ENCODE measurements around the gene BORCS6. TPM values are rescaled to one million over a fixed set of nuclear protein-coding genes. Genes with fewer than 3 reads are reported as not detected.

BORCS6 gene
- total and polyA plus RNA-seq, 11 donors = 5.1 to 13.5 (median 8.1) TPM

DNA sequence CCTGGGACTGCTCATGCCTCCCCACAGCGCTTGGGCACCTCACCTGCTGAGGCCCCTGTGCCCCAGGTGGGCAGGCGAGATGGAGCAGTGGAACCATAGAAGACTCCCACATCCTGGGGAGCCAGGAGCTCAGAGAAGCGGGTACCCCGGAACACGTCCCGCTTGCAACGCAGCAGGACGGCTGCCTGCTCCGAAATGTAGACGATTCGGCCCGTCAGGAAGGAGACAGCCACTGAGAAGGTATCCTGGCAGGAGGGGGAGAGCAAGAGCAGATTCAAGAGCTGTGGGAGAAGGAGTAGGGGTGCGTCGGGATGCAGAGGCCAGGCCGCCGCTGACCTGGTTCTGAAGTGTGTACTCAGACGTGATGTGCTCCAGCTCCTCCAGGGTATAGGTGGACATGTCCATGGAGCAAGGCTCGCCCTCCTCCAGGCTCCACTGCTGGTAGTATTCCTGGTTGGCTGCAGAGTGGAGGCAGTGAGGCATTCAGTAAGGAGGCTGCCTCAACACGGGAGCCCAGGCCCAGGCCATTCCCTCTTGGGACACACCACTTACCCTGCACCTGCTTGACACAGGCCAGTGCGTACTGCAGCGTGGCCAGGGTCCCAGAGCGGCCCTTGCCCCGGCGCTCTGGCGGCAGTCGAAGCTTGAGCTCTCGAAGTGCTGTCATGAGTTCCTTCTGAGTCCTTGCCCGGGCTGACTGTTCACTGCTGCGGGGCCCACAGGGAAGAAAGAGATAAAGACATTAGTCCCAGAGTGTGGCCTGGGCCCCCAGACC is 40.4 kb downstream of the BORCS6 start:
- Histone ChIP-seq H3K27me3 (no peaks in the 10 kb centered on the region), H3K4me1 (peaks cover 21 to 75% (median 44%) of the 10 kb centered on the region in 12 donors), H3K27ac (peak overlapping the region in 10 of 12 donors; percentile 98 to 100 (median 100)), H3K36me3 (peaks cover 6 to 69% (median 63%) of the 10 kb centered on the region in 9 donors), H3K9me3 (no peaks in the 10 kb centered on the region), H3K4me3 (peak overlapping the region in 3 of 12 donors; percentile 86 to 97 (median 95))
- peak in 1 of 5 donors; percentile 63 for DNase-seq
- WGBS, 4 donors = 80 to 86% (median 85%) methylated on average over 24 to 29 of the region's 29 CpGs
- no peak for TF ChIP-seq POLR2A (IDR thresholded peaks at IDR 0.05)
- intact Hi-C loops (cut with DNase I) = loop anchor here in 4 of 10 donors (5.0 to 10.0 kb wide), 3 partner anchors 295 to 307 kb away; partner anchors contain the start of genes CYB5D1 (in 1 of the 4), NAA38 (in 1 of the 4) and TMEM88 (in 1 of the 4)
- no peak for ATAC-seq

DNA sequence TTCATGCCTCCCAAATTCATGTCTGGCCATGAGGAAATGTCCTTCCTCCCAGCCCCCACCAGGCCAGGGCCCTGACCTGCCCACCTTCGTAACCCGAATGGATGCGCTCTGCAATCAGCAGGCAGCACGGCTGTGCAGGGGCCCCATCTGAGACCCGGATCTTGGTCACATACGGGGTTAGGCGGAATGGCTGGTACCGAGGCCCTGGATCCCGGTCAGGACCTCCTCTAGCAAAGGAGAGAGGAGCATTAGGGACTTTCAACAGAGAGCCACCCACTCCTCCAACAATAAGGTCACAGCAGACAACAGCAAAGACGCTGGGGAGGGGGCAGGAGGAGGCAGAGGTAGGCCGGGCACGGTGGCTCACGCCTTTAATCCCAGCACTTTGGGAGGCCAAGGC is 41.4 kb downstream of the BORCS6 start:
- ATAC-seq = no peak
- Histone ChIP-seq H3K36me3 (peaks cover 9 to 80% (median 73%) of the 10 kb centered on the region in 9 donors), H3K4me1 (peaks cover 20 to 76% (median 40%) of the 10 kb centered on the region in 12 donors), H3K27ac (peak overlapping the region in 6 of 12 donors; percentile 7 to 100 (median 44)), H3K4me3 (no peak overlapping the region), H3K27me3 (no peaks in the 10 kb centered on the region), H3K9me3 (no peaks in the 10 kb centered on the region)
- DNase-seq = peak in 1 of 5 donors; percentile 48
- WGBS, 4 donors = 84 to 92% (median 87%) methylated on average over 13 of the region's 13 CpGs
- TF ChIP-seq POLR2A (IDR thresholded peaks at IDR 0.05) = no peak
- TF ChIP-seq, protein P1, sequence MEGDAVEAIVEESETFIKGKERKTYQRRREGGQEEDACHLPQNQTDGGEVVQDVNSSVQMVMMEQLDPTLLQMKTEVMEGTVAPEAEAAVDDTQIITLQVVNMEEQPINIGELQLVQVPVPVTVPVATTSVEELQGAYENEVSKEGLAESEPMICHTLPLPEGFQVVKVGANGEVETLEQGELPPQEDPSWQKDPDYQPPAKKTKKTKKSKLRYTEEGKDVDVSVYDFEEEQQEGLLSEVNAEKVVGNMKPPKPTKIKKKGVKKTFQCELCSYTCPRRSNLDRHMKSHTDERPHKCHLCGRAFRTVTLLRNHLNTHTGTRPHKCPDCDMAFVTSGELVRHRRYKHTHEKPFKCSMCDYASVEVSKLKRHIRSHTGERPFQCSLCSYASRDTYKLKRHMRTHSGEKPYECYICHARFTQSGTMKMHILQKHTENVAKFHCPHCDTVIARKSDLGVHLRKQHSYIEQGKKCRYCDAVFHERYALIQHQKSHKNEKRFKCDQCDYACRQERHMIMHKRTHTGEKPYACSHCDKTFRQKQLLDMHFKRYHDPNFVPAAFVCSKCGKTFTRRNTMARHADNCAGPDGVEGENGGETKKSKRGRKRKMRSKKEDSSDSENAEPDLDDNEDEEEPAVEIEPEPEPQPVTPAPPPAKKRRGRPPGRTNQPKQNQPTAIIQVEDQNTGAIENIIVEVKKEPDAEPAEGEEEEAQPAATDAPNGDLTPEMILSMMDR (IDR thresholded peaks at IDR 0.05) = no peak
- intact Hi-C loops (cut with DNase I) = loop anchor here in 1 of 10 donors (10.0 kb wide), 1 partner anchor 304 kb away; no protein-coding TSS in a partner anchor

DNA sequence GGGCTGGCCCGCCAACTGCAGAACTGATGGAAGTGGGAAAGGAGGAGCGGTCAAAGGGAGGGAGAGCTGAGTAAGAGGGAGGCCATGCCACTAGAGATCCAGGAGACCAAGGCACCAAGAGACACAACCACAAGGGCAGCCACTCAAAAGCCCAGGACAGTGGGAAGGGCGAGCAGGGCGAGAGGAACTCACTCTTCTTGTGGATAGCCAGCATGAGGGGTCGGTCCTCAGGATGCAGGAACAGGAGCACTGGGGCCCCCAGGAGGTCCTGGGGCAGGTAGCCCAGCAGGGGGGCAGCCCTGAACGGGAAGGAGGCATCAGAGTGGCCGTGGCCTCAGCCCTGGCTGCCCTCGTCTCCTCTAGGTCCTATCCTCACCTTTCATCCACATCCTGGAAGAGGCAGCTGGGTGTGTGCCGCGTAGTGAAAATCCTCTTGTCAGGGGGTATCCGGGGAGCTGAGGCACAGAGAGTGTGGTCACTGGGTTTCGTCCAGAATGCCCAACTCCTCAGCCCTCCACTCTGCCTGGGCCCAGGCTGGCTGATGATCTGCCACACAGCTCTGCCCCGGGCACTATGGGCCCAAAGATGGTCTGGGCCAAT is 42.1 kb downstream of the BORCS6 start:
- Histone ChIP-seq H3K36me3 (peaks cover 9 to 80% (median 79%) of the 10 kb centered on the region in 9 donors), H3K4me3 (no peak overlapping the region), H3K27me3 (no peaks in the 10 kb centered on the region), H3K27ac (peak overlapping the region in 6 of 12 donors; percentile 17 to 100 (median 44)), H3K9me3 (no peaks in the 10 kb centered on the region), H3K4me1 (peaks cover 14 to 73% (median 34%) of the 10 kb centered on the region in 12 donors)
- ATAC-seq = no peak
- TF ChIP-seq POLR2A (IDR thresholded peaks at IDR 0.05) = no peak
- TF ChIP-seq, protein P1 (IDR thresholded peaks at IDR 0.05) = no peak
- 84 to 92% (median 90%) methylated on average over 13 of the region's 13 CpGs for WGBS, 4 donors
- intact Hi-C loops (cut with DNase I) = loop anchor here in 1 of 10 donors (10.0 kb wide), 1 partner anchor 303 kb away; no protein-coding TSS in a partner anchor
- DNase-seq = peak in 1 of 5 donors; percentile 34

DNA sequence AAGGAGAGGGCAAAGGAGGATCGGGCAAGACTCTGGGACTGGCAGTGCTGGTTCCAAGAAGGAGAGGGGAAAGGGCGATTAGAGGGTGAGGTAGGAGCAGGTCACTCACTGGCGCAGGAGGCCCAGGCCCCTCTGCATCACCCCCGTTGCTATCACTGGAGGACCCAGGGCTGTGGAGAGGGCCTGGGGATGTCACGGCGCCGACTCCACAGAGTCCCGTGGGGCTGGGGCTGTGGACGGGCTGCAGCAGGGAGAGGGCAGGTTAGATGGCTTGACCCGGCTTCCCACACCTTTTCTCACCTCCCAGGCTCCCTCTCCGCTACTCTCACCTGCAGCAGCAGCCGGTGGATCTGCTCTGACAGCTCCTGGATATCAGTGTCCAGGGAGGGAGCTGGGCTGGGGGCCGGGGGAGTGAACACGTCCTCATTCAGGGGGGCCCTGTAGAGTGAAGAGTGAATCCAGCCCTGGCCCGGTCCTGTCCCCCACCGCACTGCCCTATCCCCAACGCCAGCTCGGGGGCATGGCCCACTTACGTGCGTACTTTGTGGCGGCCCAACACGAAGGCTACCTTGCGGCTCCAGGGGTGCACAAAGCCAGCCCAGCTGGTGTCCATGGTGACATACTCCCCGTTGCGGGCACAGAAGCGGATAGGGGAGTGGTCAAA is 42.7 kb downstream of the BORCS6 start:
- no peaks in the 10 kb centered on the region for H3K9me3 ChIP-seq
- TF ChIP-seq POLR2A (IDR thresholded peaks at IDR 0.05) = no peak
- TF ChIP-seq, protein P1 (IDR thresholded peaks at IDR 0.05) = no peak
- peaks cover 14 to 86% (median 85%) of the 10 kb centered on the region in 9 donors for H3K36me3 ChIP-seq
- ATAC-seq = no peak
- 86 to 91% (median 87%) methylated on average over 20 to 26 of the region's 26 CpGs for WGBS, 4 donors
- intact Hi-C loops (cut with DNase I) = loop anchor here in 1 of 10 donors (10.0 kb wide), 1 partner anchor 302 kb away; no protein-coding TSS in a partner anchor
- H3K4me3 ChIP-seq = no peak overlapping the region
- H3K27ac ChIP-seq = peak overlapping the region in 7 of 12 donors; percentile 17 to 100 (median 47)
- H3K4me1 ChIP-seq = peaks cover 10 to 68% (median 29%) of the 10 kb centered on the region in 12 donors
- peak in 2 of 5 donors; percentile 15 to 56 for DNase-seq
- no peaks in the 10 kb centered on the region for H3K27me3 ChIP-seq
